Natural killer cell (primary cell): ENCODE results near the gene ATP11C. TPM values are rescaled to one million over a fixed set of nuclear protein-coding genes. Genes with fewer than 3 reads are reported as not detected.
A peak's percentile ranks its signal among the peaks of the same experiment; 100 is the strongest.

Source experiments
- ATAC-seq, 3 donors: fragments of 150-1000 bp in 2 of 3; fragments of 200-7000 bp in 1 of 3; cut with Tn5 transposase; 1 replicate in 1 of 3; 2 replicates in 2 of 3; pipeline ENCODE4 v1.10.0; 2021; ENCODE audit warnings: mild to moderate bottlenecking in 2 of 3, moderate library complexity in 2 of 3
- DNase-seq, 2 donors: peaks; one replicate each; pipeline versions ENCODE4 v3.0.0 to v3.0.0-alpha.2; 2013 to 2021; ENCODE audit warnings: mixed read lengths in 1 of 2
- H3K27ac ChIP-seq: one replicate; pipeline ENCODE4 v1.5.1; 2013; ENCODE audit warnings: mild to moderate bottlenecking, low read length
- H3K27me3 ChIP-seq: one replicate; pipeline ENCODE4 v1.6.1; 2013; ENCODE audit warnings: low read length; ENCODE audit not compliant: control insufficient read depth, insufficient read depth
- H3K36me3 ChIP-seq: one replicate; pipeline ENCODE4 v1.6.1; 2013; ENCODE audit warnings: low read length; ENCODE audit not compliant: control insufficient read depth, insufficient read depth
- H3K4me1 ChIP-seq: one replicate; pipeline ENCODE4 v1.6.1; 2013; ENCODE audit warnings: low read length; ENCODE audit not compliant: control insufficient read depth, insufficient read depth
- H3K4me3 ChIP-seq: one replicate; pipeline ENCODE4 v1.5.1; 2013; ENCODE audit warnings: low read length
- H3K9me3 ChIP-seq: one replicate; pipeline ENCODE4 v1.6.1; 2013; ENCODE audit warnings: low read length; ENCODE audit not compliant: control insufficient read depth, insufficient read depth
- H3K27ac Mint-ChIP-seq, 2 donors: one replicate each; pipeline ENCODE4 v1.8.0; 2022; ENCODE audit warnings: mild to moderate bottlenecking in 2 of 2, mixed read lengths in 2 of 2, moderate library complexity in 1 of 2
- H3K27me3 Mint-ChIP-seq, 2 donors: one replicate each; pipeline ENCODE4 v1.8.0; 2022; ENCODE audit warnings: low read depth in 2 of 2, mixed read lengths in 2 of 2
- H3K36me3 Mint-ChIP-seq: one replicate; pipeline ENCODE4 v1.8.0; 2022; ENCODE audit warnings: mixed read lengths
- H3K4me1 Mint-ChIP-seq, 2 donors: one replicate each; pipeline ENCODE4 v1.8.0; 2022; ENCODE audit warnings: mixed read lengths in 2 of 2
- H3K4me3 Mint-ChIP-seq: one replicate; pipeline ENCODE4 v1.8.0; 2022; ENCODE audit warnings: mild to moderate bottlenecking, moderate library complexity, mixed read lengths
- H3K9me3 Mint-ChIP-seq, 2 donors: one replicate each; pipeline ENCODE4 v1.8.0; 2022; ENCODE audit warnings: mixed read lengths in 2 of 2
- CTCF ChIP-seq: fragments of 200-600 bp; IDR thresholded peaks from one replicate; pipeline ENCODE4 v1.8.0; 2022; ENCODE audit warnings: antibody characterized with exemption
- WGBS: methylation state at CpG from one replicate; pipeline ENCODE4 v1.1.7; 2013; ENCODE audit warnings: missing lambda C conversion rate; ENCODE audit not compliant: insufficient coverage; 5-methylcytosine and 5-hydroxymethylcytosine counted together
- intact Hi-C: fragments of 100-400 bp; cut with micrococcal nuclease; formaldehyde crosslinking; loops from one replicate; pipeline ENCODE4 v1.14.2; 2022
- total RNA-seq, 4 donors: library from RNA; stranded (reverse); fragments of 120-200 nt in 1 of 4; gene quantifications; one replicate each; pipeline versions ENCODE4 v1.2.3 to v1.2.4, GENCODE V29; 2013 to 2022

Gene ATP11C
- total RNA-seq, 3 donors from 2014 or later (not counting 1 experiment from before 2014, with no cell fraction given), result 20.0 to 24.3 (median 24.0) TPM

DNA sequence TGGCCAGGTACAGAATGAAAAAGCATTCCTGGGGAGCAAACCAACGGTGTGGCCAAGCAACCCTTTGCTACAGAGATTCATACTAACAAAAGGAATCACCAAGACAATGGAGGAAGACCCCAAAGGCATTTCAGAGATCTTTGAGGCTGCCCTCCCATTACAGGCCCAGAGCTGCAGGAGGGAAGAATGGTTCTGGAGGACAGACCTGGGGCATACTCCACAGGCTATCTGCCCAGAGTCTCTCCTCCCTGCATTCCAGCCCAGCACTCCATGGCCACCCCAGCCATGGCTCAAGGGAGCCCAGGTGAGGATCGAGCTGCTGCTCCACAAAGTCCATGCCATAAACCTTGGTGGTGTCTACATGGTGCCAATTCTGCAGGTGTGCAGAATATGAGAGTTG lies 81.9 kb downstream of the ATP11C start:
- Histone ChIP-seq H3K36me3 (no peaks in the 10 kb centered on the region), H3K27ac (no peak overlapping the region), H3K4me3 (no peak overlapping the region), H3K4me1 (peaks cover 4% of the 10 kb centered on the region), H3K27me3 (no peaks in the 10 kb centered on the region), H3K9me3 (no peaks in the 10 kb centered on the region)
- intact Hi-C loops, result no loop called here
- ATAC-seq (no peak), DNase-seq (no peak)
- peaks cover 6 to 17% of the 10 kb centered on the region in 2 donors for H3K4me1 Mint-ChIP-seq
- 92% methylated on average over 2 of the region's 2 CpGs for WGBS
- H3K4me3 Mint-ChIP-seq, result no peak overlapping the region
- no peaks in the 10 kb centered on the region for H3K36me3 Mint-ChIP-seq
- no peaks in the 10 kb centered on the region for H3K27me3 Mint-ChIP-seq
- no peaks in the 10 kb centered on the region for H3K9me3 Mint-ChIP-seq
- no peak for TF ChIP-seq CTCF
- H3K27ac Mint-ChIP-seq, result no peak overlapping the region

- Mint-ChIP-seq H3K9me3 (no peaks in the 10 kb centered on the region), H3K36me3 (no peaks in the 10 kb centered on the region), H3K4me1 (peaks cover 0 to 5% of the 10 kb centered on the region in 2 donors), H3K27me3 (no peaks in the 10 kb centered on the region), H3K4me3 (no peak overlapping the region), H3K27ac (no peak overlapping the region)
- no peak for TF ChIP-seq CTCF
- intact Hi-C loops, result no loop called here
- no peak for ATAC-seq
- DNase-seq, result no peak
- H3K4me1 ChIP-seq, result no peaks in the 10 kb centered on the region
- no peaks in the 10 kb centered on the region for H3K27me3 ChIP-seq
- H3K9me3 ChIP-seq, result no peaks in the 10 kb centered on the region
- no peaks in the 10 kb centered on the region for H3K36me3 ChIP-seq
- H3K4me3 ChIP-seq, result no peak overlapping the region
- 66% methylated on average over 2 of the region's 2 CpGs for WGBS
- H3K27ac ChIP-seq, result no peak overlapping the region
These were observed 88.0 kb downstream of the ATP11C start for GRCh38 chrX:139844884-139845283.

- H3K4me3 Mint-ChIP-seq, result no peak overlapping the region
These were observed 88.7 kb downstream of the ATP11C start for GRCh38 chrX:139844163-139844562.

More at GRCh38 chrX:139844163-139844562, 88.7 kb downstream of the ATP11C start:
- 83% methylated on average over 2 of the region's 2 CpGs for WGBS
- H3K4me1 ChIP-seq, result no peaks in the 10 kb centered on the region
- no peak for DNase-seq
- H3K27me3 ChIP-seq, result no peaks in the 10 kb centered on the region
- Mint-ChIP-seq H3K27ac (peak overlapping the region in 1 of 2 donors; percentile 45), H3K4me1 (peaks cover 0 to 5% of the 10 kb centered on the region in 2 donors), H3K36me3 (no peaks in the 10 kb centered on the region), H3K27me3 (no peaks in the 10 kb centered on the region), H3K9me3 (no peaks in the 10 kb centered on the region)
- H3K36me3 ChIP-seq, result no peaks in the 10 kb centered on the region
- no peak overlapping the region for H3K27ac ChIP-seq
- H3K9me3 ChIP-seq, result no peaks in the 10 kb centered on the region
- no peak for ATAC-seq
- no peak overlapping the region for H3K4me3 ChIP-seq
- TF ChIP-seq CTCF, result no peak
- intact Hi-C loops, result no loop called here
